CD4-positive, alpha-beta T cell (primary cell): ENCODE measurements around the gene CDC16. TPM values are rescaled to one million over a fixed set of nuclear protein-coding genes. Genes with fewer than 3 reads are reported as not detected.

Experiments
- ATAC-seq: fragments of 200-7000 bp; cut with Tn5 transposase; one replicate; pipeline ENCODE4 v1.10.0; 2022; ENCODE audit warnings: mild to moderate bottlenecking; ENCODE audit not compliant: poor library complexity
- CTCF ChIA-PET: fragments of 350-600 bp; sonication (Branson Sonifier 250); formaldehyde crosslinking; loops from one replicate; lab custom pipeline; 2021; ENCODE audit warnings: antibody characterized with exemption, inconsistent platforms; lab: Charles Lee
- POLR2A ChIA-PET: fragments of 350-600 bp; sonication (Branson Sonifier 250); formaldehyde crosslinking; loops from one replicate; lab custom pipeline; 2021; ENCODE audit warnings: antibody characterized with exemption, inconsistent platforms; lab: Charles Lee
- DNase-seq, 14 experiments: peaks; one replicate each; pipeline ENCODE4 v3.0.0-alpha.2; 2013 to 2020; ENCODE audit warnings: mixed read lengths in 2 of 14
- H3K27ac ChIP-seq, 2 donors: one replicate each; pipeline versions ENCODE4 v1.5.1 to v1.7.0; 2013; ENCODE audit warnings: low read length in 2 of 2, low read depth in 1 of 2, mild to moderate bottlenecking in 1 of 2
- H3K27me3 ChIP-seq, 2 experiments: 1 replicate in 1 of 2; 2 replicates in 1 of 2; pipeline versions ENCODE4 v1.6.1 to v1.7.0; 2013; ENCODE audit warnings: low read length in 2 of 2, control low read depth in 1 of 2, mild to moderate bottlenecking in 1 of 2, moderate library complexity in 1 of 2; ENCODE audit not compliant: insufficient read depth in 2 of 2, control insufficient read depth in 1 of 2
- H3K36me3 ChIP-seq: one replicate; pipeline ENCODE4 v1.6.1; 2013; ENCODE audit warnings: low read length, control low read depth; ENCODE audit not compliant: insufficient read depth
- H3K4me1 ChIP-seq: one replicate; pipeline ENCODE4 v1.6.1; 2013; ENCODE audit warnings: low read length, control low read depth; ENCODE audit not compliant: insufficient read depth
- H3K4me3 ChIP-seq: one replicate; pipeline ENCODE4 v1.5.1; 2013; ENCODE audit warnings: mild to moderate bottlenecking, low read length, moderate library complexity
- H3K9me3 ChIP-seq, 2 experiments: 1 replicate in 1 of 2; 2 replicates in 1 of 2; pipeline versions ENCODE4 v1.6.1 to v1.7.0; 2013; ENCODE audit warnings: low read length in 2 of 2, mild to moderate bottlenecking in 2 of 2, control low read depth in 1 of 2, moderate library complexity in 1 of 2; ENCODE audit not compliant: control insufficient read depth in 1 of 2, insufficient read depth in 1 of 2
- H3K27ac Mint-ChIP-seq: one replicate; pipeline ENCODE4 v1.8.0; 2020; ENCODE audit warnings: mixed read lengths
- H3K27me3 Mint-ChIP-seq: one replicate; pipeline ENCODE4 v1.8.0; 2021; ENCODE audit warnings: mixed read lengths
- H3K36me3 Mint-ChIP-seq: one replicate; pipeline ENCODE4 v1.8.0; 2021; ENCODE audit warnings: low read depth, mixed read lengths
- H3K4me1 Mint-ChIP-seq: one replicate; pipeline ENCODE4 v1.8.0; 2021; ENCODE audit warnings: low read depth, mixed read lengths
- H3K4me3 Mint-ChIP-seq: one replicate; pipeline ENCODE4 v1.8.0; 2020; ENCODE audit warnings: mild to moderate bottlenecking, mixed read lengths
- H3K9me3 Mint-ChIP-seq: one replicate; pipeline ENCODE4 v1.8.0; 2020; ENCODE audit warnings: mixed read lengths
- CTCF ChIP-seq: fragments of 200-600 bp; IDR thresholded peaks from one replicate; pipeline ENCODE4 v1.8.0; 2022; ENCODE audit warnings: antibody characterized with exemption, mild to moderate bottlenecking
- intact Hi-C, 2 experiments: fragments of 100-400 bp; cut with DNase I in 1 of 2; cut with micrococcal nuclease in 1 of 2; formaldehyde crosslinking; loops; one replicate each; pipeline versions ENCODE4 v1.15.1 to v1.9.0; 2023 to 2025; cut with DNase I, micrococcal nuclease
- total RNA-seq, 174 experiments: library from RNA in 2 of 174; stranded (reverse) in 2 of 174; gene quantifications; one replicate each; pipeline ENCODE4 v1.2.3 and lab custom pipeline; 2021 to 2026

The CDC16 gene
- total RNA-seq, 2 experiments from 2014 or later, result 68.4 to 69.4 TPM

DNA sequence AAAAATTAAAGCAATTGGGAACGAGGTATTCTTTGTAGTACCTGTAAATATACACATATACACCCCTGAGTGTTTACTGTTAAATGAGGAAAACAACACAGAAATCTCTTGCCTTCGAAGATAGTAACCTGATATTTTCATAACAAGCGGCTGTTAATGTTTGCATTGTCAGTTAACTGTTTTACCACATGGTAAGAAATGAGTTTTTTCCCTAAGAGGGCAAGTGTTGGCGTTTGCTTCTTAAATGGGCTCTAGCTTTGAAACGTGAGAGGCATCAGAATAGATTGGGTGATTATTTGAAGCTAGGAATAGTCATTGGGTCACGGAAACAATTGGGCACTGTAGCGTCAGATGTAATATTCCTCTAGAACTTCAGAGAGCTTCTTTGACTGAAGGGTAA is 24.7 kb downstream of the CDC16 start:
- H3K4me1 Mint-ChIP-seq, result peaks cover 35% of the 10 kb centered on the region
- intact Hi-C loops, result no loop called here
- POLR2A ChIA-PET, result no interaction called here

GRCh38 chr13:114259974-114260373 is 25.3 kb downstream of the CDC16 start:
- Histone ChIP-seq H3K36me3 (peaks cover 82% of the 10 kb centered on the region), H3K27me3 (no peaks in the 10 kb centered on the region), H3K4me1 (peaks cover 22% of the 10 kb centered on the region), H3K27ac (no peak overlapping the region), H3K4me3 (no peak overlapping the region), H3K9me3 (no peaks in the 10 kb centered on the region)
- ATAC-seq (no peak), DNase-seq (no peak)
- Mint-ChIP-seq H3K4me1 (peaks cover 35% of the 10 kb centered on the region), H3K27ac (no peak overlapping the region), H3K4me3 (no peak overlapping the region), H3K9me3 (no peaks in the 10 kb centered on the region), H3K27me3 (no peaks in the 10 kb centered on the region), H3K36me3 (peaks cover 95% of the 10 kb centered on the region)
- TF ChIP-seq CTCF, result no peak
- intact Hi-C loops, result no loop called here
- CTCF ChIA-PET, result no interaction called here
- POLR2A ChIA-PET, result no interaction called here

More for the DNA sequence above, 24.7 kb downstream of the CDC16 start:
- H3K4me3 Mint-ChIP-seq, result no peak overlapping the region
- Histone ChIP-seq H3K4me3 (no peak overlapping the region), H3K4me1 (peaks cover 22% of the 10 kb centered on the region), H3K27me3 (no peaks in the 10 kb centered on the region), H3K36me3 (peaks cover 85% of the 10 kb centered on the region), H3K9me3 (no peaks in the 10 kb centered on the region), H3K27ac (no peak overlapping the region)
- H3K27ac Mint-ChIP-seq, result no peak overlapping the region
- H3K9me3 Mint-ChIP-seq, result no peaks in the 10 kb centered on the region
- no peaks in the 10 kb centered on the region for H3K27me3 Mint-ChIP-seq
- no peak for TF ChIP-seq CTCF
- ATAC-seq (no peak), DNase-seq (no peak)
- H3K36me3 Mint-ChIP-seq, result peaks cover 96% of the 10 kb centered on the region
- CTCF ChIA-PET, result no interaction called here

DNA sequence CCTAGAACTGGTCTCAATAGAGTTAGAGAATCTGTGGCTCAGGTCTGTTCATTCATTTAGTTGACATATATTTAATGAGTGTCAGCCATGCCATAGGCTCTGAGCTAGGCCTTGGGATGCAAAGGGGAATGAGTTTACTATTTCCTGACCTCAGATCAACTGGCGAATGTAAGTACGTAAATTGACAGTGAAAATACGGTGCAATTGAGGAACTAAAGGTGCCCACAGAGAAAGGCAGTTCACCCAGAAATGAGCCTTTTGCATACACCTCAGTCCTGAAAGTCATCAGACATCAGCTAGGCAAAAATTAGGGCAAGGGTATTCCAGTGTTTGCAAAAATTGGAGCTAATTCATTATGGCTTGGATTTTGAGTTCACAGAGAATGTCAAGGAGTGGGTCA is 26.1 kb downstream of the CDC16 start:
- Mint-ChIP-seq H3K4me1 (peaks cover 35% of the 10 kb centered on the region), H3K27me3 (no peaks in the 10 kb centered on the region), H3K36me3 (peaks cover 95% of the 10 kb centered on the region), H3K9me3 (no peaks in the 10 kb centered on the region), H3K27ac (peak overlapping the region; percentile 63), H3K4me3 (no peak overlapping the region)
- Histone ChIP-seq H3K4me3 (no peak overlapping the region), H3K4me1 (peaks cover 25% of the 10 kb centered on the region), H3K27me3 (no peaks in the 10 kb centered on the region), H3K36me3 (peaks cover 82% of the 10 kb centered on the region), H3K27ac (no peak overlapping the region), H3K9me3 (no peaks in the 10 kb centered on the region)
- intact Hi-C loops, result no loop called here
- no peak for ATAC-seq
- no peak for DNase-seq
- CTCF ChIA-PET, result no interaction called here
- POLR2A ChIA-PET, result no interaction called here
- no peak for TF ChIP-seq CTCF
